HG03196 (cell line): ENCODE data around the gene BAIAP2.
"Not testable (repeated sequence)": the region's sequence is repeated elsewhere in the genome, so short reads cannot be mapped to it uniquely, and the experiment has no call there.

Experiments used
- ATAC-seq: cut with Tn5 transposase; IDR thresholded peaks from one replicate; pipeline ENCODE4 v1.9.1; 2021; ENCODE audit not compliant: unreplicated experiment

Gene BAIAP2

GRCh38 chr17:81021531-81022343 lies 13.2 kb upstream of the BAIAP2 start:
- ATAC-seq = no peak

- ATAC-seq = no peak
Measured at GRCh38 chr17:81022344-81022676, 12.6 kb upstream of the BAIAP2 start.

- no peak for ATAC-seq
Measured at GRCh38 chr17:81025065-81025740, 9.7 kb upstream of the BAIAP2 start.

- ATAC-seq = no peak
Measured at GRCh38 chr17:81025741-81026129, 9.2 kb upstream of the BAIAP2 start.

GRCh38 chr17:81026266-81027036 lies 8.5 kb upstream of the BAIAP2 start:
- ATAC-seq = no peak

- ATAC-seq = no peak
Measured at GRCh38 chr17:81027038-81027437, 7.9 kb upstream of the BAIAP2 start.

GRCh38 chr17:81027591-81028505 lies 7.1 kb upstream of the BAIAP2 start:
- ATAC-seq = no peak

GRCh38 chr17:81028506-81028858 lies 6.5 kb upstream of the BAIAP2 start:
- no peak for ATAC-seq

GRCh38 chr17:81029859-81030258 lies 5.1 kb upstream of the BAIAP2 start:
- ATAC-seq = no peak

GRCh38 chr17:81030312-81030711 lies 4.6 kb upstream of the BAIAP2 start:
- ATAC-seq = not testable (repeated sequence)

GRCh38 chr17:81030741-81031565 lies 4.0 kb upstream of the BAIAP2 start:
- no peak for ATAC-seq

- ATAC-seq = no peak
Measured at GRCh38 chr17:81031566-81032550, 3.1 kb upstream of the BAIAP2 start.

GRCh38 chr17:81032641-81033480 lies 2.1 kb upstream of the BAIAP2 start:
- ATAC-seq = no peak

- ATAC-seq = no peak
Measured at GRCh38 chr17:81033535-81034167, 1.3 kb upstream of the BAIAP2 start.

- ATAC-seq = peak; percentile 3
Measured at GRCh38 chr17:81034168-81034777, 678 bp upstream of the BAIAP2 start.

- ATAC-seq = no peak
Measured at GRCh38 chr17:81035521-81036196, 708 bp downstream of the BAIAP2 start.
